GM12873 (cell line): ENCODE results near the gene VCPKMT.

Experiments
- CTCF ChIP-seq: IDR thresholded peaks from 2 replicates; pipeline ENCODE4 v1.5.1; 2012; ENCODE audit warnings: low read depth, mild to moderate bottlenecking, moderate library complexity, low read length, control low read depth; ENCODE audit not compliant: insufficient read depth; ENCODE audit errors: missing control alignments

Gene VCPKMT

GRCh38 chr14:50116181-50116956, at the start of gene VCPKMT:
Gene VCPKMT (minus strand): TSS chr14:50116572. CDS start chr14:50116552, 20 bp downstream.
- TF ChIP-seq CTCF = no peak

- TF ChIP-seq CTCF = no peak
These were observed 39.7 kb upstream of the VCPKMT start for GRCh38 chr14:50156111-50156510.

- TF ChIP-seq CTCF = no peak
These were observed 32.4 kb upstream of the VCPKMT start for GRCh38 chr14:50148799-50149198.

DNA sequence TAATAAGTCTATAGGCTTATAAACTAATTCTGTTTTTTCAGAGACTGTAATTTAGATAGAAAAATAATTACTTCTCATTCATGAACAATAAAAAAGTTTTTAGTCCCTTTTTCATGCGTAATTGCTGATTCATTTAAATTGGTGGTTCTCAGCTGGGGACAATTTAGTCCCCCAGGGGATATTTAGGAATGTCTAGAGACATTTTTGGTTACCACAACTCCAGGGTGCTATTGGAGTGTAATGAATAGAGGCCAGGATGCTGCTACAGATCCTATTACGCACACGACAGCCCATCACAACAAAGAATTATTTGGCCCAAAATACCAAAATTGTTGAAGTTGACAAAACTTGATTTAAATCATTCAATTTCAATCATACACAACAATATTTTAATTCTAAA, 22.8 kb upstream of the VCPKMT start:
- no peak for TF ChIP-seq CTCF

GRCh38 chr14:50127802-50128201, 11.4 kb upstream of the VCPKMT start:
- no peak for TF ChIP-seq CTCF

DNA sequence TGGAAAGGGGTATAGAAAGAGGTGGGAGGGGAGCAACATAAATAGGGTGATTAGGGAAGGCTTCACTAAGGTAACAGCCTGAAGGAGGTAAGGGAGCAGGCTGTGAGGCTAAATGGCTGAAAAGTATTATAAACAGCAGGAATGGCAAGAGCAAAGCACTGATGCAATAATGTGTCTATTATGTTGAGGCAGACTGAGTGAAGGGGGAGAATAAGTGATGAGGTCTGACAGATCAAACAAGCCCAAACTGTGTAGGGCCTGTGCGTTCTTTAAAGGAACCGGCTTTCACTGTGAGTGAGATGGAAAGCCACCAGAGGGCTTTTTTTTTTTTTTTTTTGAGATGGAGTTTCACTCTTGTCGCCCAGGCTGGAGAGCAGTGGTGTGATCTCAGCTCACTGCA, 6.7 kb upstream of the VCPKMT start:
- TF ChIP-seq CTCF = peak; percentile 17

- TF ChIP-seq CTCF = no peak
These were observed 5.9 kb upstream of the VCPKMT start for GRCh38 chr14:50122291-50122690.
